BE2C (cell line): Measurements from ENCODE around the gene GPR37.

Experiments
- DNase-seq: peaks from one replicate; pipeline ENCODE4 v3.0.0-alpha.2; 2020
- H3K27me3 ChIP-seq: fragments of 250-450 bp; sonication (Bioruptor Pico); 2 replicates; pipeline ENCODE4 v1.5.1; 2020; ENCODE audit warnings: mild to moderate bottlenecking
- H3K36me3 ChIP-seq: fragments of 250-450 bp; sonication (Bioruptor Pico); 2 replicates; pipeline ENCODE4 v1.5.1; 2020; ENCODE audit warnings: mild to moderate bottlenecking
- H3K4me1 ChIP-seq: fragments of 250-450 bp; sonication (Bioruptor Pico); 2 replicates; pipeline ENCODE4 v1.5.1; 2020
- H3K4me3 ChIP-seq: 2 replicates; pipeline ENCODE4 v1.5.1; 2011; ENCODE audit warnings: low read depth, low read length
- H3K9me3 ChIP-seq: fragments of 250-450 bp; sonication (Bioruptor Pico); 2 replicates; pipeline ENCODE4 v1.5.1; 2020
- TF ChIP-seq, protein P1 (sequence below): IDR thresholded peaks from 2 replicates; pipeline ENCODE4 v1.5.1; 2012; ENCODE audit warnings: mild to moderate bottlenecking, low read depth, low read length

The GPR37 gene

GRCh38 chr7:124792002-124792401 lies 26.4 kb upstream of the GPR37 start:
- Histone ChIP-seq H3K4me3 (no peak overlapping the region), H3K9me3 (no peaks in the 10 kb centered on the region), H3K4me1 (no peaks in the 10 kb centered on the region), H3K36me3 (no peaks in the 10 kb centered on the region), H3K27me3 (no peaks in the 10 kb centered on the region)
- TF ChIP-seq, protein P1, sequence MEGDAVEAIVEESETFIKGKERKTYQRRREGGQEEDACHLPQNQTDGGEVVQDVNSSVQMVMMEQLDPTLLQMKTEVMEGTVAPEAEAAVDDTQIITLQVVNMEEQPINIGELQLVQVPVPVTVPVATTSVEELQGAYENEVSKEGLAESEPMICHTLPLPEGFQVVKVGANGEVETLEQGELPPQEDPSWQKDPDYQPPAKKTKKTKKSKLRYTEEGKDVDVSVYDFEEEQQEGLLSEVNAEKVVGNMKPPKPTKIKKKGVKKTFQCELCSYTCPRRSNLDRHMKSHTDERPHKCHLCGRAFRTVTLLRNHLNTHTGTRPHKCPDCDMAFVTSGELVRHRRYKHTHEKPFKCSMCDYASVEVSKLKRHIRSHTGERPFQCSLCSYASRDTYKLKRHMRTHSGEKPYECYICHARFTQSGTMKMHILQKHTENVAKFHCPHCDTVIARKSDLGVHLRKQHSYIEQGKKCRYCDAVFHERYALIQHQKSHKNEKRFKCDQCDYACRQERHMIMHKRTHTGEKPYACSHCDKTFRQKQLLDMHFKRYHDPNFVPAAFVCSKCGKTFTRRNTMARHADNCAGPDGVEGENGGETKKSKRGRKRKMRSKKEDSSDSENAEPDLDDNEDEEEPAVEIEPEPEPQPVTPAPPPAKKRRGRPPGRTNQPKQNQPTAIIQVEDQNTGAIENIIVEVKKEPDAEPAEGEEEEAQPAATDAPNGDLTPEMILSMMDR: no peak
- DNase-seq: no peak

- Histone ChIP-seq H3K4me1 (no peaks in the 10 kb centered on the region), H3K27me3 (no peaks in the 10 kb centered on the region), H3K9me3 (no peaks in the 10 kb centered on the region), H3K36me3 (no peaks in the 10 kb centered on the region), H3K4me3 (no peak overlapping the region)
- DNase-seq: no peak
- TF ChIP-seq, protein P1: no peak
Observed at GRCh38 chr7:124791426-124791825, 25.8 kb upstream of the GPR37 start.

DNA sequence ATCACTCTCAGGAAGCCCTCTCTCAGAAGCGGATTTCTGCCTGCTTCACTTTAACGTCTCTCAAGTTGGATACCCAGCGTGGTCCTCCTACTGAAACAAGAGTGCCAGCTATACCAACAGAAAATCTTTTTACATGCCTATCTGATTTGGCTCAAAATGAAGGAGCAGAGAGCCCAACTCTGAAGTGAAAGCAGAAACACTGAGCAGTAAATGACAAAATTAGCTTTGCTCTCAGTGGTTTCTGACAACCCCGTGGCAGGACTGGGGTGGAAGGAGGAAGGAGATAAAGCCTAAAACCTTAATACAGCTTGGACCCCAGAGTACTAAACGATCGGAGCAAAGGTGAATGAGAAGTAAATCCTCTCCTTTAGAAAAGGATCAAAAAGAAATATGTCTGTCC lies 25.1 kb upstream of the GPR37 start:
- no peaks in the 10 kb centered on the region for H3K9me3 ChIP-seq
- TF ChIP-seq, protein P1: no peak
- H3K4me3 ChIP-seq: peak overlapping the region; percentile 10; the same call in 1 of the 2 replicates
- H3K4me1 ChIP-seq: peaks cover 3% of the 10 kb centered on the region; the same call in 1 of the 2 replicates
- H3K36me3 ChIP-seq: no peaks in the 10 kb centered on the region
- H3K27me3 ChIP-seq: no peaks in the 10 kb centered on the region
- no peak for DNase-seq

- no peaks in the 10 kb centered on the region for H3K9me3 ChIP-seq
- H3K36me3 ChIP-seq: no peaks in the 10 kb centered on the region
- no peaks in the 10 kb centered on the region for H3K27me3 ChIP-seq
- DNase-seq: no peak
- TF ChIP-seq, protein P1: no peak
- peaks cover 6% of the 10 kb centered on the region; the same call in 1 of the 2 replicates for H3K4me1 ChIP-seq
- no peak overlapping the region for H3K4me3 ChIP-seq
Observed at GRCh38 chr7:124785994-124786393, 20.4 kb upstream of the GPR37 start.

GRCh38 chr7:124784879-124785818 lies 19.6 kb upstream of the GPR37 start:
- Histone ChIP-seq H3K36me3 (no peaks in the 10 kb centered on the region), H3K4me3 (no peak overlapping the region), H3K4me1 (peaks cover 6% of the 10 kb centered on the region; the same call in 1 of the 2 replicates), H3K27me3 (no peaks in the 10 kb centered on the region), H3K9me3 (no peaks in the 10 kb centered on the region)
- peak; percentile 54 for DNase-seq
- TF ChIP-seq, protein P1: peak; percentile 94

GRCh38 chr7:124783271-124783670 lies 17.7 kb upstream of the GPR37 start:
- Histone ChIP-seq H3K4me1 (peaks cover 6% of the 10 kb centered on the region; the same call in 1 of the 2 replicates), H3K36me3 (no peaks in the 10 kb centered on the region), H3K4me3 (no peak overlapping the region), H3K27me3 (no peaks in the 10 kb centered on the region), H3K9me3 (no peaks in the 10 kb centered on the region)
- TF ChIP-seq, protein P1: no peak
- DNase-seq: no peak
